Retina (tissue), 1 donor: Measurements from ENCODE around the gene IFNB1.

Source experiments
- DNase-seq: peaks from one replicate; pipeline ENCODE4 v3.0.0-alpha.2; 2016

IFNB1 gene

GRCh38 chr9:21077781-21078180 lies at the start of gene IFNB1:
Gene IFNB1 (minus strand): TSS chr9:21077942. CDS start chr9:21077869, 73 bp downstream.
- DNase-seq, result no peak

GRCh38 chr9:21121595-21122251 lies 44.0 kb upstream of the IFNB1 start:
- DNase-seq, result no peak

- DNase-seq, result no peak
Measured at GRCh38 chr9:21121079-21121478, 43.3 kb upstream of the IFNB1 start.

- DNase-seq, result no peak
Measured at GRCh38 chr9:21119093-21119770, 41.5 kb upstream of the IFNB1 start.

GRCh38 chr9:21114311-21114710 lies 36.6 kb upstream of the IFNB1 start:
- no peak for DNase-seq

- peak; percentile 50 for DNase-seq
Measured at GRCh38 chr9:21110708-21111576, 33.2 kb upstream of the IFNB1 start.

GRCh38 chr9:21104787-21105186 lies 27.0 kb upstream of the IFNB1 start:
- no peak for DNase-seq

GRCh38 chr9:21102305-21102704 lies 24.6 kb upstream of the IFNB1 start:
- no peak for DNase-seq

- no peak for DNase-seq
Measured at GRCh38 chr9:21097817-21098216, 20.1 kb upstream of the IFNB1 start.

- no peak for DNase-seq
Measured at GRCh38 chr9:21096901-21097255, 19.1 kb upstream of the IFNB1 start.

GRCh38 chr9:21096172-21096900 lies 18.6 kb upstream of the IFNB1 start:
- no peak for DNase-seq

- DNase-seq, result no peak
Measured at GRCh38 chr9:21095561-21095960, 17.8 kb upstream of the IFNB1 start.

GRCh38 chr9:21086538-21086937 lies 8.8 kb upstream of the IFNB1 start:
- DNase-seq, result no peak

GRCh38 chr9:21085005-21085404 lies 7.3 kb upstream of the IFNB1 start:
- DNase-seq, result no peak

- no peak for DNase-seq
Measured at GRCh38 chr9:21084242-21084850, 6.6 kb upstream of the IFNB1 start.

- DNase-seq, result no peak
Measured at GRCh38 chr9:21082671-21083070, 4.9 kb upstream of the IFNB1 start.

- no peak for DNase-seq
Measured at GRCh38 chr9:21081999-21082398, 4.3 kb upstream of the IFNB1 start.

GRCh38 chr9:21081451-21081850 lies 3.7 kb upstream of the IFNB1 start:
- no peak for DNase-seq

- no peak for DNase-seq
Measured at GRCh38 chr9:21080793-21081192, 3.1 kb upstream of the IFNB1 start.

GRCh38 chr9:21078702-21079101 lies 960 bp upstream of the IFNB1 start:
- no peak for DNase-seq

- no peak for DNase-seq
Measured at GRCh38 chr9:21075484-21075883, 2.3 kb downstream of the IFNB1 start.

GRCh38 chr9:21070906-21071305 lies 6.8 kb downstream of the IFNB1 start:
- DNase-seq, result no peak

GRCh38 chr9:21070171-21070571 lies 7.6 kb downstream of the IFNB1 start:
- no peak for DNase-seq
